GM12865 (cell line): ENCODE data around the gene ASB10.

Source experiments
- DNase-seq: peaks from one replicate; pipeline ENCODE4 v3.0.0; 2010; ENCODE audit warnings: low read depth
- H3K4me3 ChIP-seq: 2 replicates; pipeline ENCODE4 v1.5.1; 2011; ENCODE audit warnings: mild to moderate bottlenecking, low read depth, low read length, control low read depth
- CTCF ChIP-seq: IDR thresholded peaks from 2 replicates; pipeline ENCODE4 v1.5.1; 2011; ENCODE audit warnings: low read length, control low read depth, low read depth, inconsistent platforms; ENCODE audit not compliant: insufficient read depth; ENCODE audit errors: missing control alignments

Gene ASB10

DNA sequence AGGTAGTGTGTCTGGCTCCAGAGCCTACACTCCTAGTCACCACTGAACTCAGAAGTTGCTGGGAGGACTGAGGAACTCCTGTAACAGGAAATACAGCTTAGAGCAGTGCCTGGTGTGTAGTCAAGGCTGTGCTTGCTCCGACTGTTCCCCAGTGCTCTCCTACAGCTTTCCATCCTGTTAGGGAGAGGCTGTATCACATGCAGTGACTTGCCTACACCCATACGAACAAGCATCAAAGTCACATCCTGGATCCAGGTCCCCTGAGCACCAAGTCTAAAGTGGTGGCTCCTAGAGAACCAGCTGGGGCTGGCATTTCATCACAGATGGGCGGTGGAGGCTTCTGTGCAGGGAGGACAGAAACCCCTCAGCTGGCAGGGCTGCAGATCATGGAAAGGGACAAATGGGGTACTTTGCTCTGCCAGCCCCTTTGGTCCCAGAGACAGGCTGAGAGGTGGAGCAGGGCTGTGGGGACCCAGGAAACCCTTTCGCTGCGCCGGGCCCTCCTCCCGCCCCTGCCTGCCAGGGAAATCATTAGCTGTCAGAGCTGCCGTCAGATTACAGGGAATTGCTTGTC, 7.7 kb downstream of the ASB10 start:
- H3K4me3 ChIP-seq: no peak overlapping the region
- DNase-seq: no peak
- no peak for TF ChIP-seq CTCF

DNA sequence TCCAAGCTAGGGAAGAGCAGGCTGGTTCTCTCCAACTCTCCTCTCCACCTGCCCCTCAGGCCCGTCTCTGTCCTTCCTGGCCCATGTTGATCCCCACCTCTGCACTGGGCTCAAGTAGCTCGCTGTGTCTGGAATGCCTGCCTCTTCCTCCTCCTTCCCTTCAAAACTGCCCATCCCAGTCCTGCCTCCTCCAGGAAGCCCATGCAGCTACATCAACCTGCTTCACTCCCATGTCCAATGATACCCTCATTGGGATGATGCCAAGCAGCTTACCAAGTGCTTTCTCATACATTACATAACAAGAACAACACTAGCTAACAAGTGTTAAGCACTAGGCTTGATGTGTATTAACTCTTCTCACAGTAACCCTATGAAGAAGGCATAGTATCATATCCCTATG, 8.2 kb downstream of the ASB10 start:
- H3K4me3 ChIP-seq: no peak overlapping the region
- DNase-seq: no peak
- TF ChIP-seq CTCF: no peak

DNA sequence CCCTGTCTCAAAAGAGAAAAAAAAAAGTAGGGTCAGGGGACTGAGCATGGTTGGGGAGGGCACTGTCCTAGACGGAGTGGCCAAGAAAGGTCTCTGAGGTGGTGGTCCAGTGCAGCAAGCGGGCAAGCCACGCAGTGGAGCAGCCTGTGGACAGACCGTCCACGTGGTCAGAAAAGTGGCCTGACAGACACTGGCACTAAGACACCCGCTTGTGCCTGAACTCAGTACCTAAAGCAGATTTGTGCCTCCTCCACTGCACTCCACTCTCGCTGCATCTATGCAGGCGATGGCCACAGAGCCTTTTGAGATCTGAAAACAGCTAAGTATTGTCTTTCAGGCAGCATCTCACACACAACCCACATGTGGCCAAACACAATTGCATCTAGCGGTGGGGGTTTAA, 8.8 kb downstream of the ASB10 start:
- H3K4me3 ChIP-seq: no peak overlapping the region
- no peak for DNase-seq
- no peak for TF ChIP-seq CTCF

GRCh38 chr7:151177310-151177709, 9.7 kb downstream of the ASB10 start:
- H3K4me3 ChIP-seq: no peak overlapping the region
- no peak for TF ChIP-seq CTCF
- no peak for DNase-seq

- DNase-seq: no peak
- H3K4me3 ChIP-seq: no peak overlapping the region
- TF ChIP-seq CTCF: no peak
Observed at GRCh38 chr7:151176401-151176800, 10.6 kb downstream of the ASB10 start.

DNA sequence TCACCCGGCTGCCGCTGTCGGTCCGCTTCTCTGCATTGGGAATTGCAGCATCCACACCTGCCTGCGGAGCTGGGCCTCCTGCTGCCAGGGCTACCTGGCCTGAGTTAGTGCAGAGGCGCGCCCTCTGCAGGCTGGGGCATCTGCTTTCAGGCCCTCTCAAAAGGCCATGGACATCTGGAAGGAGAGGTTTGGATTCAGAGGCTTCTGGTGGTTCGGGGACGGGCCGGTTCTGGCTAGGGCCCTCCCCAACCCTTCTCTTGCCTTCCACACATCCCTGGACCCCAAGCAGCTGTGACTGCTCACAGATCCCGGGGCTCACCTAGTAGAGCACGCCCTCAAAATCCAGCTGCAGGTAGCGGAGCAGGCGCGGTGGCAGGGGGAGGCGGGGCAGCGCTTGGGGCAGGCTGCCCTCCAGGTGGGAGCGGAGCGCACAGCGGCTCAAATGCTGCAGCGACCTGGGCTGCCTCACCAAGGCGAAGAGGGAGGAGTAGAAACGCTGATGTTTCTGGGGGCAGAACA, 11.2 kb downstream of the ASB10 start:
- DNase-seq: no peak
- no peak for TF ChIP-seq CTCF
- H3K4me3 ChIP-seq: no peak overlapping the region
